Measurements from ENCODE around the gene GNA14. TPM values are rescaled to one million over a fixed set of nuclear protein-coding genes. Genes with fewer than 3 reads are reported as not detected.
"Not testable (repeated sequence)": the region's sequence is repeated elsewhere in the genome, so short reads cannot be mapped to it uniquely, and the experiment has no call there.

The GNA14 gene
- total RNA-seq, 4 donors from 2014 or later: 3.9 to 12.4 (median 8.9) TPM

GRCh38 chr9:77495834-77496671, 152.1 kb downstream of the GNA14 start:
- Histone ChIP-seq H3K9me3 (peaks cover 0 to 2% (median 0%) of the 10 kb centered on the region in 4 donors), H3K36me3 (no peaks in the 10 kb centered on the region), H3K27me3 (no peaks in the 10 kb centered on the region), H3K27ac (no peak overlapping the region), H3K4me3 (no peak overlapping the region), H3K4me1 (no peaks in the 10 kb centered on the region)
- no peak for DNase-seq
- no peak for TF ChIP-seq POLR2A (IDR thresholded peaks at IDR 0.05)

GRCh38 chr9:77490279-77490678, 157.8 kb downstream of the GNA14 start:
- H3K4me1 ChIP-seq, H3K4me3 ChIP-seq, H3K27ac ChIP-seq, H3K36me3 ChIP-seq, DNase-seq, H3K27me3 ChIP-seq: not testable (repeated sequence)
- H3K9me3 ChIP-seq: peaks cover 0 to 12% (median 0%) of the 10 kb centered on the region in 4 donors

- not testable (repeated sequence) for H3K36me3 ChIP-seq, H3K27ac ChIP-seq, H3K4me3 ChIP-seq, H3K27me3 ChIP-seq, H3K4me1 ChIP-seq, DNase-seq
- H3K9me3 ChIP-seq: peaks cover 0 to 12% (median 0%) of the 10 kb centered on the region in 4 donors
Measured at GRCh38 chr9:77489405-77490163, 158.5 kb downstream of the GNA14 start.

GRCh38 chr9:77488439-77489126, 159.5 kb downstream of the GNA14 start:
- TF ChIP-seq POLR2A (IDR thresholded peaks at IDR 0.05) (no peak), CTCF (IDR thresholded peaks at IDR 0.05) (peak in 2 of 6 experiments; percentile 30 to 38)
- Histone ChIP-seq H3K9me3 (peaks cover 0 to 12% (median 0%) of the 10 kb centered on the region in 4 donors), H3K4me3 (no peak overlapping the region), H3K4me1 (no peaks in the 10 kb centered on the region), H3K36me3 (no peaks in the 10 kb centered on the region), H3K27ac (no peak overlapping the region), H3K27me3 (no peaks in the 10 kb centered on the region)
- no peak for DNase-seq

GRCh38 chr9:77486968-77487367, 161.2 kb downstream of the GNA14 start:
- DNase-seq: no peak

GRCh38 chr9:77486463-77486862, 161.7 kb downstream of the GNA14 start:
- no peak for DNase-seq
- no peak overlapping the region for H3K27ac ChIP-seq
- no peaks in the 10 kb centered on the region for H3K27me3 ChIP-seq
- peaks cover 0 to 12% (median 0%) of the 10 kb centered on the region in 4 donors for H3K9me3 ChIP-seq
- TF ChIP-seq CTCF (IDR thresholded peaks at IDR 0.05) (no peak), POLR2A (IDR thresholded peaks at IDR 0.05) (no peak)
- H3K4me1 ChIP-seq: no peaks in the 10 kb centered on the region
- H3K36me3 ChIP-seq: no peaks in the 10 kb centered on the region
- H3K4me3 ChIP-seq: no peak overlapping the region

More at GRCh38 chr9:77486968-77487367, 161.2 kb downstream of the GNA14 start:
- Histone ChIP-seq H3K36me3 (no peaks in the 10 kb centered on the region), H3K27ac (no peak overlapping the region), H3K27me3 (no peaks in the 10 kb centered on the region), H3K4me1 (no peaks in the 10 kb centered on the region), H3K9me3 (peaks cover 0 to 12% (median 0%) of the 10 kb centered on the region in 4 donors), H3K4me3 (no peak overlapping the region)
- TF ChIP-seq CTCF (IDR thresholded peaks at IDR 0.05): no peak
- no peak for TF ChIP-seq POLR2A (IDR thresholded peaks at IDR 0.05)

All from Peyer's patch (tissue), 4 donors.